ENCODE results near the gene SLC25A17.
"Not testable (repeated sequence)": the region's sequence is repeated elsewhere in the genome, so short reads cannot be mapped to it uniquely, and the experiment has no call there.

The SLC25A17 gene

GRCh38 chr22:40753114-40753513, 66.0 kb downstream of the SLC25A17 start:
- no peak for DNase-seq (ENCODE audit: low spot score)

DNA sequence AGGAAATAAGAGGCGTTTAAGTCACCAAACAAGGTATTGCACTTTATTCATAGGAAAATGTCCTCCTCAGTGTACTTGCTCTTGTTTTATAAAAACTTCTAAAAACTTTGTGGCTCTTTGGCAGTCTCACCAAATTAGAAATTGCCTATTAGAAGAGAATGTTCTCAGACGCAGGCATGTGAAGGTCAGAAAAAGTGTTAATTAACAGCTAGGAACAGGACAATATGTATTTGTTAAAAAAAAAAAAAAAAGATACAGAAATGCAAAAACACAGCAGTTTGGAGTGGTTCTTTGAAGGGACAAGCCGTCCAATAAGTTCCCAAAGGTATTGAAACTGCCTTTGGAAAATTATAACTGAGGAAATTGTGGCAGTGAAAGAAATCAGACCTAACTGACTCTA, 67.9 kb downstream of the SLC25A17 start:
- DNase-seq (ENCODE audit: low spot score), result no peak

- no peak for DNase-seq (ENCODE audit: low spot score)
These were observed 69.3 kb downstream of the SLC25A17 start for GRCh38 chr22:40749829-40750228.

- DNase-seq (ENCODE audit: low spot score), result no peak
These were observed 70.5 kb downstream of the SLC25A17 start for GRCh38 chr22:40748388-40749355.

DNA sequence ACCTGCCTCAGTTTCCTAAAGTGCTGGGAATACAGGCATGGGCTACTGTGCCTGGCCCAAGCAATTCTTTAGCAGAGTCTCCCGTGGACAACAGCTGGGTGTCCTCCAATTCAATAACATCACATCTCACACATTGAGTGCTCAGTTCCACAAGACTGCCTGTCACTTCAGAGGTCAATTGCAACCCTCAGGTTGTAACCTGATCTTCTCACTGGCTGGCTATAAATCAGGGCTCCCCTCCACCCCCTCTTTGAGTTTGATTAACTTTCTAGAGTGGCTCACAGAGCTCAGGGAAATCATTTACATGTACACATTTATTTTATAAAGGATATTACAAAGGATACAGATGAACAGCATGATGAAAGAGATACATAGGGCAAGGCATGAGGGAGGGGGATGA, 71.8 kb downstream of the SLC25A17 start:
- no peak for DNase-seq (ENCODE audit: low spot score)

- DNase-seq (ENCODE audit: low spot score), result no peak
These were observed 72.5 kb downstream of the SLC25A17 start for GRCh38 chr22:40746428-40747220.

- no peak for DNase-seq (ENCODE audit: low spot score)
These were observed 75.4 kb downstream of the SLC25A17 start for GRCh38 chr22:40743768-40744167.

DNA sequence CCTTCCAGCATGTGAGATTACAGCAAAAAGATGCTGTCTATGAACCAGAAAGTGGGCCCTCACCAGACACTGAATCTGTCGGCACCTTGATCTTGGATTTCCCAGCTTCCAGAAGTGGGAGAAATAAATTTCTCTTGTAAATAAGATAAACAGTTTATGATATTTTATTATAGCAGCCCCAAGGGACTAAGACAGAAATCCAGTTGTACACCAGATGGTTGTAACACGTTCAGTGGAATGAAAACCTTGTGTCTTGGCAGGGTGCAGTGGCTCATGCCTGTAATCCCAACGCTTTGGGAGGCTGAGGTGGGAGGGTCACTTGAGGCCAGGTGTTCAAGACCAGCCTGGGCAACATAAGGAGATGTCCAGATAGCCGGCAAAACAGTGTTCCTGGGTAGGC, 78.0 kb downstream of the SLC25A17 start:
- DNase-seq (ENCODE audit: low spot score), result no peak

DNA sequence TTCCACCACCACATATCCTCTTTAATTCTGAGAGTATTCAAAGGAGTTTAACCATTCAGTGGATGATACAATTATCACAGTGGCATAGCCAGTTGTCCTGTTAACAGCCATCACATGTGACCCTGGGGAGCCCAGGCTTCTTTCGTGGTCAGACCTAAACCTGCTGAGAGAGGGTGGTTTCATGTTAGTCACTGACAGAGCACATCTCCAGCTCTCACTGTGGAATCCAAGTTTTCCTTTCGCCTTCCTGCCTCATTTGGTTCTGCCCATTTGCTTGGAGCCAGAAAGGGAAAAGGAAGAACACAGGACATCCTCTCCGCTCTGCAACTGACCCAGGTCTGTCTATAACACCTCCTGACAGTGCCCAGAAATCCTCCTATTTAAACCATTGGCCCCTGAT, 79.4 kb downstream of the SLC25A17 start:
- DNase-seq (ENCODE audit: low spot score), result no peak

GRCh38 chr22:40733919-40734318, 85.2 kb downstream of the SLC25A17 start:
- DNase-seq (ENCODE audit: low spot score), result no peak

GRCh38 chr22:40732999-40733292, 86.2 kb downstream of the SLC25A17 start:
- no peak for DNase-seq (ENCODE audit: low spot score)

- DNase-seq (ENCODE audit: low spot score), result no peak
These were observed 89.9 kb downstream of the SLC25A17 start for GRCh38 chr22:40729284-40729683.

DNA sequence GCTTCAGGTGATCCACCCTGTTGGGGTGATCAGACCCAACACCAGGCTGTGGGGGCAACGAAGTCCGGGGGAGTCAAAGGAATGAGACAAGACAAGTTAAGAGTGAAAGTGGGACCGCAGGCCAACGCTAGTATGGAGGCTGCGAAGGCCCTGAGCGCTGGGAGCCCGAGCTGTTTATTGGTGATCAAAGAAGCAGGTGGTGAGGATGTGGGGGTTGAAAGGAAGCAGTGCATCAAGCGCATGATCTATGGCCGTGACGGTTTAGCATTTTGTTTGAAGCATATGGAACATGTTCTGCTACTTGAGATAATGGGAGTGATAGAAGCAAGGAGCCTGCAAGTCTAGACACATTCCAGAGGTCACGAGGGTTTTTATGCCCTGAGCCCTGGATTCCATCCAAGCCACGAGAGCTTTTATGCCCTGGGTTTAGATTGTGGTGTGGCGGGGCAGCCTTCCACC, 90.4 kb downstream of the SLC25A17 start:
- peak; percentile 61 for DNase-seq (ENCODE audit: low spot score)

- DNase-seq (ENCODE audit: low spot score), result no peak
These were observed 91.1 kb downstream of the SLC25A17 start for GRCh38 chr22:40727964-40728615.

DNA sequence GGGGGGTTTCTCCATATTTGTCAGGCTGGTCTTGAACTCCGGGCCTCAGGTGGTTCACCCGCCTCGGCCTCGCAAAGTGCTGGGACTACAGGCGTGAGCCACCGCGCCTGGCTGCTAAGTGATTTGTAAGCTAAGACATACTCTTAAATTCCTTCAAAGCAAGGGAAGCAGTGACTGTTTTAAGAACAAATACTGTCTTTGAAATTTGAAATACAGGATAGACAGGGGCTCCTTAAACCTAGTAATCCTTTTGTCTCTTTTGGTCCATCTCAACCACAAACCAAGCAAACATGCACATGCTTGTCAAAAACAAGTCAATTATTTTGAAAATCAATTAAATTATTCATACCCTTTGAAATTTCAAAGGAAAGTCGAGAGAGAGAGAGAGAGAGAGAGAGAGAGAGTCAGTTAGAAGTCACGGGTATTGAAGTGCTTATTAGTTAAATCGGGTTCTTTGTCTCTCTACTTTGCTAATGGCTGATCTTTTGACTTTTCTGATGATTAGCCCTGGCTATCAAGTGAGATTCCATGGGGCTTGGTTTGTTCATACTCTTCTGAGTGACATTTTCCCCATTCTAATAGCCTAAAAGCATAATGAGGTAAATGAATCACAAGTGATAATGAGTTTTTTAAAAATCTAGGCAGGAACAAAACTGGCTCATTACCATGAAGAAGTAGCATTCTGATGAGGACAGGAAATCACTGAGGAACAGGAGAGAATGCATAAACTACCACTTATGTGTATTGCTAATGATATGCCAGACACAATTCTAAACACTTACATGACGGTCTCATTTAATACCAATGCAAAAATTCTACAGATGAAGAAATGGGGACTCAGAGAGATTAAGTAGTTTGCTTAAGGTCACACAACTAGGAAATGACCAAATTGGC, 91.8 kb downstream of the SLC25A17 start:
- peak; percentile 8 for DNase-seq (ENCODE audit: low spot score)

- peak; percentile 36 for DNase-seq (ENCODE audit: low spot score)
These were observed 92.6 kb downstream of the SLC25A17 start for GRCh38 chr22:40726514-40726913.

DNA sequence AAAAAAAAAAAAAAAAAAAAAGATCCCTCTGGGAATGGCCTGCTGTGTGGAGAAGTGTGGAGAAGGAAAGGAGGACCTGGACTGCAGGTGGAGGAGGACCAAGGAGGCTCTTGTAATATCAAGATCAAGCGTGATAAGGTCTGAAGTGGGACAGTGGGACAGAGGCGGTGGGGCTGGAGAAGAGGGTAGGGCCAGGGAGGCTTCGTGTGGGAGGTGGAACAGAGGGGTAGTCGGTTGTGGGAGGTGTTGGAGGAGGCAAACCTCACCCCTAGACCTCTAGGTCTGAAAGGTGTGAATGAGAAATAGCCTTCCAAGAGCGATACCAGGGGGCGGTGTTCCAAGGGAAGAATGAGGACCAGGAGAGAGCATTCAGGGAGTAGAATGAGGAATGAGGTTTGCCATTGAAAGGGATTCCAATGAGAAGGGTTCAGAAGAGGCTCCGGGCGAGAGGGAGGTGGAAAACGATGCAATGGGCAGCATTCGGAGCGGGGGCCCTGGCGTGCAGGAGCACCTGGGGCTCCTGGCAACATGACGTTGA, 95.7 kb downstream of the SLC25A17 start:
- no peak for DNase-seq (ENCODE audit: low spot score)

GRCh38 chr22:40721266-40721665, 97.9 kb downstream of the SLC25A17 start:
- DNase-seq (ENCODE audit: low spot score), result no peak

DNA sequence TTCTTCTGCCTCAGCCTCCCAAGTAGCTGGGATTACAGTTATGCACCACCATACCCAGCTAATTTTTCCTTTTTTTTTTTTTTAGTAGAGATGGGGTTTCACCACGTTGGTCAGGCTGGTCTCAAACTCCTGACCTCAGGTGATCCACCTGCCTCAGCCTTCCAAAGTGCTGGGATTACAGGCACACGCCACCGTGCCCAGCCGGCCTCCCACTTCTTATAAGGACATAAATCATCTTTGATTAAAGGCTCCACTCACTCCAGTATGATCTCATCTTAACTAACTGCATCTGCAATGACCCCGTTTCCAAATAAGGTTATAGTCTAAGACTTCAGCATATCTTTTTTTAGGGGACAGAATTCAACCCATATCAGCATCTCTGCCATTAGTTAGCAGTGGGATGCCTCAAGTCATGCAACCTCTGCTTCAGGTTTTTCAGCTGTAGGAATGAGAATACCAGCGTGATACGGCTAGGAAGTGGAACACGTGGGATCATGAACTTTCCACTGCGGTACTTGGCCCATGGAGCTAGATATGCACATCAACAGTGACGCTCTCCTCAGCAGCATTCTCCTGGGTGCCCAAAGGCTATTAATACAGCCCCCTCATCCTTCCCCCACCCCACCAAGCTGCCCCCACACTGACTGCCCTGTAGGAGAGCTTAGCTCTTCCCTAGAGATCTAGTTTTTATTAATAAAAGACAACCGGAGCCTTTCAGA, 98.4 kb downstream of the SLC25A17 start:
- DNase-seq (ENCODE audit: low spot score), result no peak

- DNase-seq (ENCODE audit: low spot score), result not testable (repeated sequence)
These were observed 99.0 kb downstream of the SLC25A17 start for GRCh38 chr22:40720156-40720537.

Data from CD4-positive, alpha-beta T cell treated with Interleukin-2 at 100 ng/mL for 4 hours (primary cell).